ENCODE results near the gene ZFAND6.
"Not testable (repeated sequence)": the region's sequence is repeated elsewhere in the genome, so short reads cannot be mapped to it uniquely, and the experiment has no call there.

ZFAND6 gene

GRCh38 chr15:80121546-80121945 is 62.1 kb downstream of the ZFAND6 start:
- H3K4me3 ChIP-seq (ENCODE audit: low read length), result no peak overlapping the region
- no peaks in the 10 kb centered on the region for H3K27me3 ChIP-seq (ENCODE audit: control insufficient read depth, insufficient read depth, low read length)
- H3K4me1 ChIP-seq (ENCODE audit: control insufficient read depth, insufficient read depth, low read length), result no peaks in the 10 kb centered on the region
- no peak overlapping the region for H3K9ac ChIP-seq (ENCODE audit: low read depth, low read length)
- H3K4me2 ChIP-seq (ENCODE audit: low read length), result no peak overlapping the region
- no peaks in the 10 kb centered on the region for H3K9me3 ChIP-seq (replicated peaks; ENCODE audit: low read length)
- peaks cover 22% of the 10 kb centered on the region for H3K36me3 ChIP-seq (ENCODE audit: insufficient read depth, low read length)

GRCh38 chr15:80123034-80123433 is 63.6 kb downstream of the ZFAND6 start:
- no peak overlapping the region for H3K9ac ChIP-seq (ENCODE audit: low read depth, low read length)
- no peak overlapping the region for H3K4me2 ChIP-seq (ENCODE audit: low read length)
- peaks cover 22% of the 10 kb centered on the region for H3K36me3 ChIP-seq (ENCODE audit: insufficient read depth, low read length)
- H3K27me3 ChIP-seq (ENCODE audit: control insufficient read depth, insufficient read depth, low read length), result no peaks in the 10 kb centered on the region
- H3K9me3 ChIP-seq (replicated peaks; ENCODE audit: low read length), result no peaks in the 10 kb centered on the region
- H3K4me1 ChIP-seq (ENCODE audit: control insufficient read depth, insufficient read depth, low read length), result no peaks in the 10 kb centered on the region
- H3K4me3 ChIP-seq (ENCODE audit: low read length), result no peak overlapping the region

- H3K9ac ChIP-seq (ENCODE audit: low read depth, low read length); H3K4me3 ChIP-seq (ENCODE audit: low read length); H3K27me3 ChIP-seq (ENCODE audit: control insufficient read depth, insufficient read depth, low read length); H3K4me1 ChIP-seq (ENCODE audit: control insufficient read depth, insufficient read depth, low read length); H3K9me3 ChIP-seq (replicated peaks; ENCODE audit: low read length); H3K4me2 ChIP-seq (ENCODE audit: low read length): not testable (repeated sequence)
- H3K36me3 ChIP-seq (ENCODE audit: insufficient read depth, low read length), result peaks cover 22% of the 10 kb centered on the region
Observed at GRCh38 chr15:80127253-80127652, 67.8 kb downstream of the ZFAND6 start.

- no peaks in the 10 kb centered on the region for H3K27me3 ChIP-seq (ENCODE audit: control insufficient read depth, insufficient read depth, low read length)
- H3K9me3 ChIP-seq (replicated peaks; ENCODE audit: low read length), result no peaks in the 10 kb centered on the region
- no peak overlapping the region for H3K4me2 ChIP-seq (ENCODE audit: low read length)
- no peak overlapping the region for H3K9ac ChIP-seq (ENCODE audit: low read depth, low read length)
- H3K4me1 ChIP-seq (ENCODE audit: control insufficient read depth, insufficient read depth, low read length), result no peaks in the 10 kb centered on the region
- no peak overlapping the region for H3K4me3 ChIP-seq (ENCODE audit: low read length)
- peaks cover 18% of the 10 kb centered on the region for H3K36me3 ChIP-seq (ENCODE audit: insufficient read depth, low read length)
Observed at GRCh38 chr15:80127911-80128310, 68.4 kb downstream of the ZFAND6 start.

- Histone ChIP-seq H3K9me3 (replicated peaks; ENCODE audit: low read length) (no peaks in the 10 kb centered on the region), H3K9ac (ENCODE audit: low read depth, low read length) (no peak overlapping the region), H3K4me1 (ENCODE audit: control insufficient read depth, insufficient read depth, low read length) (no peaks in the 10 kb centered on the region), H3K4me3 (ENCODE audit: low read length) (no peak overlapping the region), H3K4me2 (ENCODE audit: low read length) (no peak overlapping the region), H3K27me3 (ENCODE audit: control insufficient read depth, insufficient read depth, low read length) (no peaks in the 10 kb centered on the region), H3K36me3 (ENCODE audit: insufficient read depth, low read length) (peaks cover 7% of the 10 kb centered on the region)
Observed at GRCh38 chr15:80132382-80132781, 72.9 kb downstream of the ZFAND6 start.

- Histone ChIP-seq H3K4me3 (ENCODE audit: low read length) (no peak overlapping the region), H3K9ac (ENCODE audit: low read depth, low read length) (no peak overlapping the region), H3K9me3 (replicated peaks; ENCODE audit: low read length) (no peaks in the 10 kb centered on the region), H3K36me3 (ENCODE audit: insufficient read depth, low read length) (peaks cover 7% of the 10 kb centered on the region), H3K27me3 (ENCODE audit: control insufficient read depth, insufficient read depth, low read length) (no peaks in the 10 kb centered on the region), H3K4me2 (ENCODE audit: low read length) (no peak overlapping the region), H3K4me1 (ENCODE audit: control insufficient read depth, insufficient read depth, low read length) (no peaks in the 10 kb centered on the region)
Observed at GRCh38 chr15:80136854-80137253, 77.4 kb downstream of the ZFAND6 start.

GRCh38 chr15:80138961-80139360 is 79.5 kb downstream of the ZFAND6 start:
- Histone ChIP-seq H3K4me3 (ENCODE audit: low read length) (no peak overlapping the region), H3K27me3 (ENCODE audit: control insufficient read depth, insufficient read depth, low read length) (no peaks in the 10 kb centered on the region), H3K4me1 (ENCODE audit: control insufficient read depth, insufficient read depth, low read length) (no peaks in the 10 kb centered on the region), H3K9me3 (replicated peaks; ENCODE audit: low read length) (no peaks in the 10 kb centered on the region), H3K9ac (ENCODE audit: low read depth, low read length) (no peak overlapping the region), H3K4me2 (ENCODE audit: low read length) (no peak overlapping the region), H3K36me3 (ENCODE audit: insufficient read depth, low read length) (peaks cover 7% of the 10 kb centered on the region)

GRCh38 chr15:80140909-80141308 is 81.4 kb downstream of the ZFAND6 start:
- Histone ChIP-seq H3K4me3 (ENCODE audit: low read length) (no peak overlapping the region), H3K9ac (ENCODE audit: low read depth, low read length) (no peak overlapping the region), H3K36me3 (ENCODE audit: insufficient read depth, low read length) (peaks cover 7% of the 10 kb centered on the region), H3K4me1 (ENCODE audit: control insufficient read depth, insufficient read depth, low read length) (no peaks in the 10 kb centered on the region), H3K9me3 (replicated peaks; ENCODE audit: low read length) (no peaks in the 10 kb centered on the region), H3K27me3 (ENCODE audit: control insufficient read depth, insufficient read depth, low read length) (no peaks in the 10 kb centered on the region), H3K4me2 (ENCODE audit: low read length) (no peak overlapping the region)

- Histone ChIP-seq H3K36me3 (ENCODE audit: insufficient read depth, low read length) (peaks cover 3% of the 10 kb centered on the region), H3K4me3 (ENCODE audit: low read length) (no peak overlapping the region), H3K4me2 (ENCODE audit: low read length) (no peak overlapping the region), H3K9ac (ENCODE audit: low read depth, low read length) (no peak overlapping the region), H3K9me3 (replicated peaks; ENCODE audit: low read length) (no peaks in the 10 kb centered on the region), H3K27me3 (ENCODE audit: control insufficient read depth, insufficient read depth, low read length) (no peaks in the 10 kb centered on the region), H3K4me1 (ENCODE audit: control insufficient read depth, insufficient read depth, low read length) (no peaks in the 10 kb centered on the region)
Observed at GRCh38 chr15:80141916-80142598, 82.6 kb downstream of the ZFAND6 start.

GRCh38 chr15:80142646-80143045 is 83.2 kb downstream of the ZFAND6 start:
- no peaks in the 10 kb centered on the region for H3K27me3 ChIP-seq (ENCODE audit: control insufficient read depth, insufficient read depth, low read length)
- no peaks in the 10 kb centered on the region for H3K4me1 ChIP-seq (ENCODE audit: control insufficient read depth, insufficient read depth, low read length)
- no peak overlapping the region for H3K4me2 ChIP-seq (ENCODE audit: low read length)
- no peak overlapping the region for H3K4me3 ChIP-seq (ENCODE audit: low read length)
- no peak overlapping the region for H3K9ac ChIP-seq (ENCODE audit: low read depth, low read length)
- H3K9me3 ChIP-seq (replicated peaks; ENCODE audit: low read length), result no peaks in the 10 kb centered on the region
- H3K36me3 ChIP-seq (ENCODE audit: insufficient read depth, low read length), result no peaks in the 10 kb centered on the region

GRCh38 chr15:80151148-80151547 is 91.7 kb downstream of the ZFAND6 start:
- no peak overlapping the region for H3K9ac ChIP-seq (ENCODE audit: low read depth, low read length)
- no peak overlapping the region for H3K4me2 ChIP-seq (ENCODE audit: low read length)
- H3K4me3 ChIP-seq (ENCODE audit: low read length), result no peak overlapping the region
- peaks cover 17% of the 10 kb centered on the region for H3K4me1 ChIP-seq (ENCODE audit: control insufficient read depth, insufficient read depth, low read length)
- H3K9me3 ChIP-seq (replicated peaks; ENCODE audit: low read length), result no peaks in the 10 kb centered on the region
- no peaks in the 10 kb centered on the region for H3K27me3 ChIP-seq (ENCODE audit: control insufficient read depth, insufficient read depth, low read length)
- no peaks in the 10 kb centered on the region for H3K36me3 ChIP-seq (ENCODE audit: insufficient read depth, low read length)

GRCh38 chr15:80151576-80151975 is 92.1 kb downstream of the ZFAND6 start:
- no peaks in the 10 kb centered on the region for H3K27me3 ChIP-seq (ENCODE audit: control insufficient read depth, insufficient read depth, low read length)
- no peak overlapping the region for H3K9ac ChIP-seq (ENCODE audit: low read depth, low read length)
- no peak overlapping the region for H3K4me3 ChIP-seq (ENCODE audit: low read length)
- H3K36me3 ChIP-seq (ENCODE audit: insufficient read depth, low read length), result no peaks in the 10 kb centered on the region
- no peaks in the 10 kb centered on the region for H3K9me3 ChIP-seq (replicated peaks; ENCODE audit: low read length)
- peak overlapping the region; percentile 91 for H3K4me2 ChIP-seq (ENCODE audit: low read length)
- H3K4me1 ChIP-seq (ENCODE audit: control insufficient read depth, insufficient read depth, low read length), result peaks cover 17% of the 10 kb centered on the region
